Tibial nerve (tissue), 4 donors: ENCODE results near the gene STYXL1. TPM values are rescaled to one million over a fixed set of nuclear protein-coding genes. Genes with fewer than 3 reads are reported as not detected.
"Not testable (repeated sequence)": the region's sequence is repeated elsewhere in the genome, so short reads cannot be mapped to it uniquely, and the experiment has no call there.

Experiments
- DNase-seq, 2 donors: peaks; one replicate each; pipeline ENCODE4 v3.0.0-alpha.2; 2019; ENCODE audit warnings: low spot score in 2 of 2
- H3K27ac ChIP-seq, 4 donors: fragments of 200-600 bp; sonication (generic) in 3 of 4; one replicate each; pipeline ENCODE4 v1.5.1; 2017 to 2019; ENCODE audit warnings: mild to moderate bottlenecking in 1 of 4
- H3K27me3 ChIP-seq, 2 donors: fragments of 200-600 bp; sonication (generic) in 1 of 2; one replicate each; pipeline versions ENCODE4 v1.5.1 to v1.6.0; 2017 to 2019
- H3K36me3 ChIP-seq, 3 donors: fragments of 200-600 bp; sonication (generic); one replicate each; pipeline ENCODE4 v1.5.1; 2018 to 2019
- H3K4me1 ChIP-seq, 4 donors: fragments of 200-600 bp; sonication (generic) in 3 of 4; one replicate each; pipeline ENCODE4 v1.5.1; 2017 to 2019
- H3K4me3 ChIP-seq, 4 donors: fragments of 200-600 bp; sonication (generic) in 3 of 4; one replicate each; pipeline ENCODE4 v1.5.1; 2017 to 2019; ENCODE audit warnings: mild to moderate bottlenecking in 1 of 4, moderate library complexity in 1 of 4
- H3K9me3 ChIP-seq, 4 donors: fragments of 200-600 bp; sonication (generic) in 3 of 4; one replicate each; pipeline ENCODE4 v1.5.1; 2017 to 2019
- EP300 ChIP-seq, 2 donors: sonication (generic); formaldehyde crosslinking; IDR thresholded peaks; one replicate each; pipeline ENCODE4 v1.6.1; 2017; ENCODE audit warnings: antibody characterized with exemption in 2 of 2, mild to moderate bottlenecking in 1 of 2
- POLR2A ChIP-seq, 2 donors: fragments of 450-650 bp; IDR thresholded peaks; one replicate each; pipeline ENCODE4 v1.6.1; 2017; ENCODE audit warnings: antibody characterized with exemption in 2 of 2, mild to moderate bottlenecking in 2 of 2, moderate library complexity in 2 of 2
- WGBS, 2 donors: methylation state at CpG; one replicate each; pipeline ENCODE4 v1.1.5; 2018; 5-methylcytosine and 5-hydroxymethylcytosine counted together
- total RNA-seq, 4 donors: library from RNA; depleted of rRNA; stranded (reverse); fragments of >200 nt; gene quantifications; one replicate each; pipeline ENCODE4 v1.1.0, GENCODE V29; 2016
- TF ChIP-seq, protein P1 (sequence below), 5 experiments: fragments of 200-600 bp in 3 of 5; fragments of 450-650 bp in 2 of 5; sonication (generic) in 3 of 5; IDR thresholded peaks; one replicate each; pipeline ENCODE4 v1.5.1; 2016 to 2019; ENCODE audit warnings: antibody characterized with exemption in 5 of 5, mild to moderate bottlenecking in 3 of 5, moderate library complexity in 2 of 5

The STYXL1 gene
- total RNA-seq, 4 donors from 2014 or later: 9.9 to 45.7 (median 29.0) TPM

- Histone ChIP-seq H3K27ac (no peak overlapping the region), H3K4me1 (peaks cover 0 to 36% (median 17%) of the 10 kb centered on the region in 4 donors), H3K36me3 (peaks cover 0 to 22% (median 0%) of the 10 kb centered on the region in 3 donors), H3K27me3 (no peaks in the 10 kb centered on the region), H3K9me3 (no peaks in the 10 kb centered on the region), H3K4me3 (no peak overlapping the region)
- 86 to 89% methylated on average over 7 of the region's 7 CpGs for WGBS, 2 donors
- DNase-seq: no peak
- TF ChIP-seq EP300 (IDR thresholded peaks at IDR 0.05): no peak
- TF ChIP-seq, protein P1, sequence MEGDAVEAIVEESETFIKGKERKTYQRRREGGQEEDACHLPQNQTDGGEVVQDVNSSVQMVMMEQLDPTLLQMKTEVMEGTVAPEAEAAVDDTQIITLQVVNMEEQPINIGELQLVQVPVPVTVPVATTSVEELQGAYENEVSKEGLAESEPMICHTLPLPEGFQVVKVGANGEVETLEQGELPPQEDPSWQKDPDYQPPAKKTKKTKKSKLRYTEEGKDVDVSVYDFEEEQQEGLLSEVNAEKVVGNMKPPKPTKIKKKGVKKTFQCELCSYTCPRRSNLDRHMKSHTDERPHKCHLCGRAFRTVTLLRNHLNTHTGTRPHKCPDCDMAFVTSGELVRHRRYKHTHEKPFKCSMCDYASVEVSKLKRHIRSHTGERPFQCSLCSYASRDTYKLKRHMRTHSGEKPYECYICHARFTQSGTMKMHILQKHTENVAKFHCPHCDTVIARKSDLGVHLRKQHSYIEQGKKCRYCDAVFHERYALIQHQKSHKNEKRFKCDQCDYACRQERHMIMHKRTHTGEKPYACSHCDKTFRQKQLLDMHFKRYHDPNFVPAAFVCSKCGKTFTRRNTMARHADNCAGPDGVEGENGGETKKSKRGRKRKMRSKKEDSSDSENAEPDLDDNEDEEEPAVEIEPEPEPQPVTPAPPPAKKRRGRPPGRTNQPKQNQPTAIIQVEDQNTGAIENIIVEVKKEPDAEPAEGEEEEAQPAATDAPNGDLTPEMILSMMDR (IDR thresholded peaks at IDR 0.05): no peak
- no peak for TF ChIP-seq POLR2A (IDR thresholded peaks at IDR 0.05)
Measured at GRCh38 chr7:76044375-76044865, 3.4 kb downstream of the STYXL1 start.

DNA sequence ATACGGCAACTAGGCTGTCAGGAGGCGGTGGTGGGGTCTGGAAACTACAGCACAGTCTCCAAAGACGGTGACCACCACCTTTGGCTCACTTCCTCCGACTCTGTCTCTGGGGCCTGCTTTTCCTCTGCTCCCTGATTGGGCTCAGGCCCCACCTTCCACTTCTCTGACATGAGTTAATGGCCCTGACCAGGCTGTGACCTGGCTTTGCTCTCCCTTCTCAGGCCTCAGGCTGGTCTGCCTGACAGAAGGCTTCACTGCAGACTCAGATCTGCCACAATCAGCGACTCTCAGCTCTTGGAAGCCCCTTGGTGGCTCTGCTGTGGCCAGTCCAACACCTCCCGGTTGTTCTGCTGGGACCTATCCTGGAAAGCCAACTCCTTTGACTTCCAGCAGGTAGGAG lies 7.7 kb downstream of the STYXL1 start:
- TF ChIP-seq POLR2A (IDR thresholded peaks at IDR 0.05) (no peak), EP300 (IDR thresholded peaks at IDR 0.05) (no peak)
- TF ChIP-seq, protein P1 (IDR thresholded peaks at IDR 0.05): no peak
- Histone ChIP-seq H3K36me3 (peaks cover 0 to 27% (median 0%) of the 10 kb centered on the region in 3 donors), H3K9me3 (no peaks in the 10 kb centered on the region), H3K27ac (no peak overlapping the region), H3K4me1 (peaks cover 0 to 6% (median 0%) of the 10 kb centered on the region in 4 donors), H3K27me3 (no peaks in the 10 kb centered on the region), H3K4me3 (no peak overlapping the region)
- DNase-seq: no peak
- WGBS, 2 donors: 65 to 70% methylated on average over 5 to 6 of the region's 6 CpGs

DNA sequence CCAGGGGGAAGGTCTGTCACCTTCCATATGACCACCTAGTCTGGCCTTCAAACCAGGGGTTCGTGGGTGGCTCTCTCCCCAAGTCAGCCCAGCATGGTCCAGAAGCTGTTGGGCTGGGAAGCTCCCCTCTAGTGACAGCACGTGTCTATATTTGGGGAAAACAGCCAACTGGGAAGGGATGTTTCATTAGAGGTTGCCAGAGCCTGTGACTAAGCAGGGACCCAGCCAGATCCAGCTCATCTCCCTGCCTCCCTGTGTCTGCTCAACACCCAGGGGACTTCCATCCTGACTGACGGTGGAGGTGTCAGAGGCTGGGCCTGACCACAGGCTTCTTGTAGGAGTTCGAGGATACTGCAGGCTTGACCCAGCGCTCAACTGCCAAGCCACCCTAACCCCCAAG lies 10.5 kb downstream of the STYXL1 start:
- Histone ChIP-seq H3K4me3 (no peak overlapping the region), H3K36me3 (peaks cover 0 to 16% (median 0%) of the 10 kb centered on the region in 3 donors), H3K27me3 (no peaks in the 10 kb centered on the region), H3K9me3 (no peaks in the 10 kb centered on the region), H3K4me1 (no peaks in the 10 kb centered on the region), H3K27ac (no peak overlapping the region)
- peak in 1 of 2 donors; percentile 41 for DNase-seq
- WGBS, 2 donors: 76 to 86% methylated on average over 4 to 5 of the region's 5 CpGs
- TF ChIP-seq POLR2A (IDR thresholded peaks at IDR 0.05) (no peak), EP300 (IDR thresholded peaks at IDR 0.05) (no peak)
- TF ChIP-seq, protein P1 (IDR thresholded peaks at IDR 0.05): no peak

- Histone ChIP-seq H3K9me3 (no peaks in the 10 kb centered on the region), H3K27ac (no peak overlapping the region), H3K4me3 (no peak overlapping the region), H3K27me3 (no peaks in the 10 kb centered on the region), H3K4me1 (no peaks in the 10 kb centered on the region), H3K36me3 (peaks cover 0 to 31% (median 0%) of the 10 kb centered on the region in 3 donors)
- TF ChIP-seq EP300 (IDR thresholded peaks at IDR 0.05): no peak
- TF ChIP-seq POLR2A (IDR thresholded peaks at IDR 0.05): no peak
- TF ChIP-seq, protein P1 (IDR thresholded peaks at IDR 0.05): no peak
- WGBS, 2 donors: 91 to 96% methylated on average over 1 of the region's 1 CpG
- DNase-seq: no peak
Measured at GRCh38 chr7:76031964-76032363, 15.8 kb downstream of the STYXL1 start.

DNA sequence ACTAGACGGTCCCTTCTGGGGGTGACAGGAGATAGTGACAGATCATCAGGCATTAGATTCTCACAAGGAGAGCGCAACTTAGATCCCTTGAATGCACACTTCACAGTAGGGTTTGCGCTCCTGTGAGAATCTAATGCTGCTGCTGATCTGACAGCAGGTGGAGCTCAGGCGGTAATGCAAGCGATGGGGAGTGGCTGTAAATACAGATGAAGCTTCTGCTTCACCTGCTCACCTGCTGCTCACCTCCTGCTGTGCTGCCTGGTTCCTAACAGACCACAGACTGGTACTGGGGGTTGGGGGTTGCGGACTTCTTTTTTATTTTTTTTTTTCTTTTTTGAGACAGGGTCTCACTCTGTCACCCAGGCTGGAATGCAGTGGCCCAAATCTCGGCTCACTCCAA lies 18.1 kb downstream of the STYXL1 start:
- peaks cover 0 to 50% (median 0%) of the 10 kb centered on the region in 3 donors for H3K36me3 ChIP-seq
- H3K4me1 ChIP-seq, H3K27ac ChIP-seq, H3K27me3 ChIP-seq, H3K9me3 ChIP-seq, DNase-seq, H3K4me3 ChIP-seq: not testable (repeated sequence)
- WGBS, 2 donors: 89 to 98% methylated on average over 7 of the region's 7 CpGs
